ENCODE results near the gene PODN. TPM values are rescaled to one million over a fixed set of nuclear protein-coding genes. Genes with fewer than 3 reads are reported as not detected.

Gene PODN
- total and polyA plus RNA-seq, 10 donors: 0.64 to 3.8 (median 1.8) TPM

DNA sequence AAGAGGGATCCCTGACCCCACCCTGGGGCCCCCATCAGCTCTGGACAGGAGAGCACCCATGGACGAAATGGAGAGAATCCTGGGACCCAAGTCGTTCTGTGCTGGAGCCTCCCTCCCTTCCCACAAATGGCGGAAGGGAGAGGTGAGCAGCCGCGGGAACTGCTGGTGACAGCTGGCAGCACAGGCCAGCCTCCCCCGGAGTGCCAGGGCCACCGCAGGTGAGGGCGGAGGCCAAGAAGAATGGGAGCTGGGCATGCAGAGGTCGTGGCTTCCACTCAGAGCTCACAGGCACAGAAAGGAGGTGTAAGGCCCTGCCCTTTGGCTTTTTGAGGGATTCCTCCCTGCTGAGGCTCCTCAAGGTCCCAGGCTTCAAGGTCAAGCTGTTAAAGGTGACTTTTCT lies 55.8 kb downstream of the PODN start:
- no peak overlapping the region for H3K27ac ChIP-seq
- H3K27me3 ChIP-seq (replicated peaks in 1 of 7): peaks cover 0 to 34% (median 0%) of the 10 kb centered on the region in 7 donors
- H3K9me3 ChIP-seq: no peaks in the 10 kb centered on the region
- intact Hi-C loops (cut with DNase I; ENCODE audit: low total_unique reads): no loop called here
- no peak overlapping the region for H3K4me3 ChIP-seq
- H3K4me1 ChIP-seq: no peaks in the 10 kb centered on the region
- no peak for DNase-seq
- no peak for TF ChIP-seq POLR2A (IDR thresholded peaks at IDR 0.05)
- no peak for TF ChIP-seq POLR2AphosphoS5 (IDR thresholded peaks at IDR 0.05)
- TF ChIP-seq, protein P1, sequence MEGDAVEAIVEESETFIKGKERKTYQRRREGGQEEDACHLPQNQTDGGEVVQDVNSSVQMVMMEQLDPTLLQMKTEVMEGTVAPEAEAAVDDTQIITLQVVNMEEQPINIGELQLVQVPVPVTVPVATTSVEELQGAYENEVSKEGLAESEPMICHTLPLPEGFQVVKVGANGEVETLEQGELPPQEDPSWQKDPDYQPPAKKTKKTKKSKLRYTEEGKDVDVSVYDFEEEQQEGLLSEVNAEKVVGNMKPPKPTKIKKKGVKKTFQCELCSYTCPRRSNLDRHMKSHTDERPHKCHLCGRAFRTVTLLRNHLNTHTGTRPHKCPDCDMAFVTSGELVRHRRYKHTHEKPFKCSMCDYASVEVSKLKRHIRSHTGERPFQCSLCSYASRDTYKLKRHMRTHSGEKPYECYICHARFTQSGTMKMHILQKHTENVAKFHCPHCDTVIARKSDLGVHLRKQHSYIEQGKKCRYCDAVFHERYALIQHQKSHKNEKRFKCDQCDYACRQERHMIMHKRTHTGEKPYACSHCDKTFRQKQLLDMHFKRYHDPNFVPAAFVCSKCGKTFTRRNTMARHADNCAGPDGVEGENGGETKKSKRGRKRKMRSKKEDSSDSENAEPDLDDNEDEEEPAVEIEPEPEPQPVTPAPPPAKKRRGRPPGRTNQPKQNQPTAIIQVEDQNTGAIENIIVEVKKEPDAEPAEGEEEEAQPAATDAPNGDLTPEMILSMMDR (IDR thresholded peaks at IDR 0.05 in 8 of 11, conservative IDR thresholded peaks at IDR 0.05 in 3 of 11): no peak
- no peaks in the 10 kb centered on the region for H3K36me3 ChIP-seq
- WGBS, 5 donors: 87 to 96% (median 90%) methylated on average over 9 of the region's 9 CpGs

DNA sequence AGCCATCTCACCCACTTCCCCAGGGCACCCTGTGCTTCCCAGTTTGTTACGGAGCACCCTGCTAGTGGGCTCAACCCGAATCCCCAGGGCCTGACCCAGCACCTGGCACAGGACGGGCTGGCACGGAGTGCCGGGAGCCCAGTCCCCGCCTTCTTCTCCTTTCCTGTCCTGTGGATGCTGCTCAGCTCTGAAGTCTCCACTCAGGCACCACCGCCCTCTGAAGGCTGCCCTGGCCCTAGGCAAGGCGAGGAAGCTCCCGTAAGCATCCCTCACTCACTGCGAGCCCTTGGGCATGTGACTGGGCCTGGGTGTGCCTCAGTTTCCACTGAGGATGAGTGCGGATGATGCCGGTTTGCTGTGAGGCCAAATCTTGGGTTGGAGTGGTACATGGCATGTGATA lies 58.6 kb downstream of the PODN start:
- Histone ChIP-seq H3K9me3 (no peaks in the 10 kb centered on the region), H3K27ac (no peak overlapping the region), H3K36me3 (no peaks in the 10 kb centered on the region), H3K4me3 (no peak overlapping the region), H3K4me1 (no peaks in the 10 kb centered on the region), H3K27me3 (replicated peaks in 1 of 7) (peaks cover 0 to 26% (median 0%) of the 10 kb centered on the region in 7 donors)
- WGBS, 5 donors: 72 to 83% (median 76%) methylated on average over 11 to 12 of the region's 12 CpGs
- DNase-seq: no peak
- TF ChIP-seq, protein P1 (IDR thresholded peaks at IDR 0.05 in 8 of 11, conservative IDR thresholded peaks at IDR 0.05 in 3 of 11): no peak
- TF ChIP-seq POLR2A (IDR thresholded peaks at IDR 0.05) (no peak), POLR2AphosphoS5 (IDR thresholded peaks at IDR 0.05) (no peak)
- intact Hi-C loops (cut with DNase I; ENCODE audit: low total_unique reads): no loop called here

DNA sequence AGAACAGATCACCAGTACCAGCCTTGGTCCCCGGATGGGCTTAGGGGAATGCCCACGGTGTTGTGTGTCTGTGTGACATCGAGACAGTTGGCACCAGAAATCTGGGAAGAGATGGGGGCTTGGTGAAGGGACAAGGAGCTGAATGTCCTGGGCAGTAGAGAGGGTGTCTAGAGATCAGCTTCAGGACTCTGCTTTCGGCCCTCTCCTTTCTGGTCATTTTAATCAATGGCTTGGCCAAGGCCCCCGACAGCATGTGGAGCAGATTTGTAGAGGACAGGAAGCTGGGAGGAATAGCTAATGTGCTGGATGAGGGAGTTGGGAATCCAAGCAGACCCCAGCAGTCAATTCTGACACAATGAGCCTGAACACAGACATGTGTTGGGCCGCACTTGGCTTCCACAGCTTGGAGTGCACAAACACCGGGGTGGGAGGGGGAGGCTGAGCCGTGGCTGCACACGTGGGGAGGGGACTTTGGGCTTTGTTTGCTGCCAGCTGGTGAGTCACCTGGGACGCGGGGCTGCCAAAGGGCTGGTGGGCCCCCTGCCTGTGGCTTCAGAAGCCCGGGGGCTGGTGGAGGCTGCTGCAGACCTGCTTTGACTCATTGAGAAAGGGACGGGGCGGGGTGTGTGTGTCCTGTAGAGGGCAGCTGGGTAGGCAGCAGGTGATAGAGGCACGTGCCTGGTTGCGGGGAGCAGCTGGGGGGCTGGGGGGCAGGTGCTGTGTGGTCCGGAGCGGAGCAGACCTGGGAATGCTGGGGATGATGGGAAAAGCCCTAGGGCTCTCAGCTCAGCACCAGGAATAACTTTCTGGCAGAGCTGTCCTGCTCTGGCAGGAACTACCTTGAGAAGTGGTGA lies 59.5 kb downstream of the PODN start:
- Histone ChIP-seq H3K4me3 (no peak overlapping the region), H3K9me3 (no peaks in the 10 kb centered on the region), H3K27ac (no peak overlapping the region), H3K27me3 (replicated peaks in 1 of 7) (peaks cover 0 to 25% (median 0%) of the 10 kb centered on the region in 7 donors), H3K36me3 (no peaks in the 10 kb centered on the region), H3K4me1 (no peaks in the 10 kb centered on the region)
- intact Hi-C loops (cut with DNase I; ENCODE audit: low total_unique reads): no loop called here
- TF ChIP-seq, protein P1 (IDR thresholded peaks at IDR 0.05 in 8 of 11, conservative IDR thresholded peaks at IDR 0.05 in 3 of 11): no peak
- TF ChIP-seq POLR2AphosphoS5 (IDR thresholded peaks at IDR 0.05): no peak
- TF ChIP-seq POLR2A (IDR thresholded peaks at IDR 0.05): no peak
- WGBS, 5 donors: 62 to 86% (median 68%) methylated on average over 13 to 18 of the region's 18 CpGs
- DNase-seq: no peak

DNA sequence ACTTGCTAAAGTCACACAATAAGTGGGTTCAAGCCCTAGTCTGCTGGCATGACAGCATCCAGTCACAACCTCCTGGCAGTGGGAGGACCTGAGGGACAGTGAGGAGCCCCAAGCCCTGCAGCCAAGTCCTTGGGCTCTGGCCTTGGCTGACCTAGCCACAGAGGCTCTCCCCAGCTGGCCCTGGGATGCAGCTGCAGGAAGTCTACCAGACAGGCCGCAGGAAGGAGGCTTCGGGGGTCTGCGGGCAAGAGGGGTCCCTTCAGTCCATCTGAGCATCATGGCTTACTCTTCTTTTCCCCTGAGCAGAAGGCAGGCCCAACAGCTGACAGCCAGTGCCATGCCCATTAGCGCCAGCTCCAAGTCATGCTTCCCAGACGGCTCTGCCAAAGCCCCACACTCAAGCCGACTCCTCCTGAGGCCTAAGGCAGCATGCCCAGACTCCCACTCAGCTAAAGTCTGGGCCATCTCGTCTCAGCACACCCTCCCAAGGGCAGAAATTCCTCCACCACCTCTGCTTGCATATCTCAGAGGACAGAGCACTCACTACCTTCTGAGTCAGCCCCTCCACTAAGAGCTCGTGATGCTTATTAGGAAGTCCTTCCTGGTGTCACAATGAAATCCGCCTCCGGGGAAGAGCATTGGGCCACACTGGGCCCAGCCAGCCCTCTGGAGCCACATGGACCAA lies 60.3 kb downstream of the PODN start:
- H3K4me1 ChIP-seq: no peaks in the 10 kb centered on the region
- peaks cover 0 to 22% (median 0%) of the 10 kb centered on the region in 7 donors for H3K27me3 ChIP-seq (replicated peaks in 1 of 7)
- TF ChIP-seq POLR2AphosphoS5 (IDR thresholded peaks at IDR 0.05) (no peak), POLR2A (IDR thresholded peaks at IDR 0.05) (no peak)
- TF ChIP-seq, protein P1 (IDR thresholded peaks at IDR 0.05 in 8 of 11, conservative IDR thresholded peaks at IDR 0.05 in 3 of 11): no peak
- H3K4me3 ChIP-seq: no peak overlapping the region
- WGBS, 5 donors: 65 to 81% (median 78%) methylated on average over 7 to 10 of the region's 10 CpGs
- H3K9me3 ChIP-seq: no peaks in the 10 kb centered on the region
- H3K36me3 ChIP-seq: no peaks in the 10 kb centered on the region
- DNase-seq: no peak
- H3K27ac ChIP-seq: peak overlapping the region in 1 of 8 donors; percentile 31
- intact Hi-C loops (cut with DNase I; ENCODE audit: low total_unique reads): no loop called here
